ENCODE data around the gene ZKSCAN8.

- no peak for TF ChIP-seq CTCF (conservative IDR thresholded peaks at IDR 0.05; ENCODE audit: low read depth, low read length)
- no peak for TF ChIP-seq EZH2 (IDR thresholded peaks at IDR 0.05; ENCODE audit: borderline replicate concordance, low read depth, low read length, poor library complexity, severe bottlenecking)
Observed at GRCh38 chr6:28141500-28142329, at the start of gene ZKSCAN8.
